Neural cell (in vitro differentiated cells): Measurements from ENCODE around the gene LPP.

Experiments used
- CTCF ChIP-seq: fragments of 450-650 bp; IDR thresholded peaks from 2 replicates; pipeline ENCODE4 v1.5.1; 2014; ENCODE audit warnings: antibody characterized with exemption, mild to moderate bottlenecking, moderate library complexity; ENCODE audit not compliant: poor library complexity, severe bottlenecking
- EP300 ChIP-seq: fragments of 450-650 bp; conservative IDR thresholded peaks from 2 replicates; pipeline ENCODE4 v1.6.1; 2014; ENCODE audit warnings: antibody characterized with exemption, mild to moderate bottlenecking, moderate library complexity; ENCODE audit not compliant: poor library complexity, severe bottlenecking
- EZH2 ChIP-seq: fragments of 200-600, 300-800 bp; shearing (Covaris generic), sonication (generic); IDR thresholded peaks from 2 replicates; pipeline ENCODE4 v1.6.1; 2014; ENCODE audit warnings: antibody characterized with exemption, low read length, borderline replicate concordance, mild to moderate bottlenecking; ENCODE audit not compliant: insufficient read depth, poor library complexity, severe bottlenecking
- POLR2AphosphoS5 ChIP-seq: IDR thresholded peaks from 2 replicates; pipeline ENCODE4 v1.6.1; 2012
- REST ChIP-seq: IDR thresholded peaks from 2 replicates; pipeline ENCODE4 v1.6.1; 2012; ENCODE audit warnings: borderline replicate concordance

DNA sequence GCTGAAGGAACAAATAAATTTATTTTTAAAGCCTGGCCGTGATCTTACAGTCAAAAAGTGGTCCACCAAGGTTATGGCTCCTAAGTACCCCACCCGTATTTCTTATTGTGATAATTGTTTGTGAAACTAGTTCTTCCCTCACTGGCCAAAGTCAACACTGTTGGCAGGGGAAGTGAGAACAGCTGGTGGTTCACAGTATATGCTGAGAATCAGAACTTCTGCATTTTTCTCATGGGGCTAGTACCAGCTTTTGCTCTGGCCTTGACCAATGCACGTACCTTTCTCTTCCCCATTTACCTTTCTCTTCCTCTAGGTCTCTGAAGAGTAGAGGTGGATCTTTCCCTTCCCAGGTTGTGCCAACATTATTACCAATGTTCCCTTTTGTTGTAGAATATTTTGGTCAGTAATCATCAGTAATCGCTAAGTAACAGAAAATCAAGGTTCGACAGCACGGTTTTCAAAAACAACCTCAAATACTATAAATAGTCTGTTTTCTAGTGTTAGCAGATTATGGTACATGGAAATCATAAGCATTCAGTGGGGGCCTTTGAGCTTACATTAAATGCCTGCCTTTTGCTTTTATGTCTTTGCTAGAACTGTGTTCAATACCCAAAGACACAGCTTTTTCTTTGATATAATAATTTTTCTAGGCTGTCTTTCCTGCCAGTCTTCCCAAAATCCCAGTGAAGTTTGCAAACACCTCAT is 268.0 kb downstream of the LPP start:
- TF ChIP-seq POLR2AphosphoS5, result no peak
- no peak for TF ChIP-seq CTCF
- TF ChIP-seq EZH2, result no peak
- TF ChIP-seq REST, result no peak
- no peak for TF ChIP-seq EP300
